IPS DF 6.9 (cell line): Measurements from ENCODE around the gene DENND5A.

ENCODE experiments used
- DNase-seq: peaks from one replicate; pipeline ENCODE4 v3.0.0-alpha.2; 2013; ENCODE audit warnings: low read depth, low spot score
- H3K27ac ChIP-seq: one replicate; pipeline ENCODE4 v1.5.1; 2013; ENCODE audit warnings: low read length, control low read depth
- H3K27me3 ChIP-seq: 2 replicates; pipeline ENCODE4 v1.6.1; 2013; ENCODE audit warnings: mild to moderate bottlenecking, low read length; ENCODE audit not compliant: control insufficient read depth, insufficient read depth
- H3K36me3 ChIP-seq: 2 replicates; pipeline ENCODE4 v1.6.1; 2013; ENCODE audit warnings: low read length; ENCODE audit not compliant: control insufficient read depth, insufficient read depth
- H3K4me1 ChIP-seq: 2 replicates; pipeline ENCODE4 v1.6.1; 2013; ENCODE audit warnings: low read length; ENCODE audit not compliant: control insufficient read depth, insufficient read depth
- H3K4me3 ChIP-seq: 2 replicates; pipeline ENCODE4 v1.5.1; 2013; ENCODE audit warnings: mild to moderate bottlenecking, low read length
- H3K9me3 ChIP-seq: 2 replicates; pipeline ENCODE4 v1.6.1; 2013; ENCODE audit warnings: low read length, inconsistent platforms; ENCODE audit not compliant: control insufficient read depth, insufficient read depth
- WGBS: extraction: QIAGEN DNeasy Blood & Tissue Kit; methylation state at CpG from one replicate; pipeline ENCODE4 v1.1.7; 2013; ENCODE audit warnings: mixed read lengths, missing lambda C conversion rate; ENCODE audit not compliant: insufficient read length, insufficient coverage; 5-methylcytosine and 5-hydroxymethylcytosine counted together

The DENND5A gene

DNA sequence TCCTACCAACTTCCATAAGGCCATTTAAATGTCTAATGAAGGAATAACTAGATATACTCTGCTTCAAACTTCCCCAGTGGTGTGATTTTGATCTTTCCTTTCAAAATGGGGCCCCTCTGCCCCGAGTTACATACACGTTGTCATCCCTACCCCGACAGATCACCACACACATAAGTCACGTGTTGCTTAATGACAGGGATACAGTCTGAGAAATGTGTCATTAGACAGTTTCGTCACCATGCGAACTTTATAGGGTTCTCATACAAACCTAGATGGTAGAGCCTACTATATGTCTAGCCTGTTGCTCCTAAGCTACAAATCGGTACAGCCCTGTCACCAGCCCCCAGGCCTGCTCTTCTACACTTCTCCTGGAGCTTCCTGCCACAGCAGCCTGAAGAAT is 124.0 kb downstream of the DENND5A start:
- no peak for DNase-seq
- H3K9me3 ChIP-seq = no peaks in the 10 kb centered on the region
- no peaks in the 10 kb centered on the region for H3K27me3 ChIP-seq
- peaks cover 32% of the 10 kb centered on the region for H3K36me3 ChIP-seq
- no CpG with 5 or more reads among the region's 7 CpGs for WGBS
- no peaks in the 10 kb centered on the region for H3K4me1 ChIP-seq
- H3K27ac ChIP-seq = no peak overlapping the region
- no peak overlapping the region for H3K4me3 ChIP-seq

- DNase-seq = no peak
- Histone ChIP-seq H3K36me3 (peaks cover 25% of the 10 kb centered on the region), H3K27me3 (no peaks in the 10 kb centered on the region), H3K9me3 (no peaks in the 10 kb centered on the region), H3K4me1 (no peaks in the 10 kb centered on the region), H3K27ac (no peak overlapping the region), H3K4me3 (no peak overlapping the region)
- WGBS = no CpG with 5 or more reads among the region's 7 CpGs
Measured at GRCh38 chr11:9139628-9140357, 125.4 kb downstream of the DENND5A start.

DNA sequence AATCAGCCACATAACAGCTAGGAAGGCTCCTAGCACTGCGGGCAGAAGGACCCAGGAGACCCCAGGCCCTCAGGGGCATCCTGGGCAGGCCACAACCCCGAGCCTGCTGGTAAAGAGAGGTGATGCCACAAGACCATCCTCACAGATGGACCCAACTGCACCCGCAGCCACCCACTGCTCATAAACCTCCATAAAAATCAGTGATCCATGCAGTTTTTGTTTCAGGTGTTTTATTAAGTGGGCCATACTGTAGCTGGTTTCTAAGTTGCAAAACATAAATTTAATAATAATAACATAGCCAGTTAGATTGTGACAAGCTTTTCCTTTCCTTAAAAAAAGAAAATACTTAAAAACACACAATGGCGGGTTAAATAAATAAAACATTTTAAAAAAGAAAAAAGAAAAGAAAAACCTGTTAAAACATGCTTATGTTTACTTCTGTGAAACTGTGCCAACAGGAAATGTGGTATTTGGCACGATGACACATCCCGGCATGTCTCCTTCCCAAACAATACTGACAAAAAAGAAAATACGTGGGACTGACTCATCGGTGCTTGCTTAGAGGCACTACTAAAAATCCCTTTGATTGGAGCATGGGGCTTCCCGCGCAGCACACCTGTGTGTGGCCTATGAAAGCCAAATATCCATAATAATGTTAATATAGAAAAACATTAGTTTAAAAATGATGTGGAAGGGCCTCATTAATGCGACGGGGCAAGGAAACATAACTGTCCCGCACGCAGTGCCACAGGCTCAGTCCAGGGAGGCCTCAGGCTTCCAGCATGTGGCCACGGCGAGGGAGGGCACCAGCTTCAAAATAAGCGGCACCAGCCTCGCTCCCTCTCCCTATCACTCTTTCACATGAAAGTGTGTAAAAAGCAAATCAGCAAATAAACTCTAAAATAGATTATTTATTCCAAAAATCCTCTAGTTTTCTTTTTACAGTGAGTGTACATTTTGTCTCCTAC is 126.3 kb downstream of the DENND5A start:
- no peak overlapping the region for H3K27ac ChIP-seq
- H3K36me3 ChIP-seq = peaks cover 17% of the 10 kb centered on the region
- no peak for DNase-seq
- H3K4me3 ChIP-seq = no peak overlapping the region
- H3K27me3 ChIP-seq = no peaks in the 10 kb centered on the region
- H3K4me1 ChIP-seq = no peaks in the 10 kb centered on the region
- no peaks in the 10 kb centered on the region for H3K9me3 ChIP-seq
- no CpG with 5 or more reads among the region's 18 CpGs for WGBS

- no peak for DNase-seq
- peaks cover 9% of the 10 kb centered on the region; the same call in 1 of the 2 replicates for H3K36me3 ChIP-seq
- no CpG with 5 or more reads among the region's 3 CpGs for WGBS
- H3K4me1 ChIP-seq = no peaks in the 10 kb centered on the region
- no peak overlapping the region for H3K4me3 ChIP-seq
- no peaks in the 10 kb centered on the region for H3K9me3 ChIP-seq
- H3K27me3 ChIP-seq = no peaks in the 10 kb centered on the region
- no peak overlapping the region for H3K27ac ChIP-seq
Measured at GRCh38 chr11:9138133-9138453, 127.1 kb downstream of the DENND5A start.

DNA sequence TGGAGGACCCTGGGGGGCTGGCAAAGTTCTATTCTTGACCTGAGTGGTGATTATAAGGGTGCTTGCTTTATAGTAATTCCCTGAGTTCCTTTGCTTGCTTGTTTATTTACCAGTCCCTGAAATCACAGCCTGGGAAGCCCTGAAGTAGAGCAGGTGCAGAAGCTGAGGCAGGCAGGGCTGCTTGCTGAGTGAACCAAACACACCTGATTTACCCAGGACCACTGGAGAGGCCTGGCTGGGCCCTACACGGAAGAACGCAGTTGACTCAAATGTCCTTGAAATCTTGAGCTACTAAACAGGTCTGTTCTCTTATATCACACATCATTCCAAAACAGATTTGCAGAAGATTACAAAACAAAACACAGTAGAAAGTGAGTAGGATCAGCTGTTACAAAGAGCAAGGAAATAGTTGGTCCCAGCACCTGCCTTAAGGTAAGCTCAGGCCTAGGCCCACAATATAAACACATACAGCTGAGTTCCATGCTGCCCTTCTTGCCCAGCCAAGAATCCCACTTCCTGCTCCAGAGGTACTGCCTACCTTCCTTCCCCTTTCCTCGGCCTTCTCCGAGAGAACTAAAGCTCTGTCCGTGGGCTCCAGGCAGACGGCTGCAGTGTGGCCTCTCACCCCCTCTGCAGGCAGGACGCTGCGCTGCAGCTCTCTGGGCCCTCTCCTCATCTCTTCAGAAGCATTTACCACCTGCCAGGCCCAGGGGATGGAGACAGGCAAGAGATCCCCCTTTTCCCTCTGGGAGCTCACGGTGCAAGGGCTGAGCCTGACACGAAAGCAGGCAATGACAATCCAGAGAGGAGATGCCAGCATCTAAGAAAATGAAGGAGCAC is 127.6 kb downstream of the DENND5A start:
- H3K27me3 ChIP-seq = no peaks in the 10 kb centered on the region
- H3K36me3 ChIP-seq = peaks cover 6% of the 10 kb centered on the region; the same call in 1 of the 2 replicates
- H3K27ac ChIP-seq = no peak overlapping the region
- no CpG with 5 or more reads among the region's 10 CpGs for WGBS
- H3K4me3 ChIP-seq = no peak overlapping the region
- H3K9me3 ChIP-seq = no peaks in the 10 kb centered on the region
- DNase-seq = peak; percentile 77
- H3K4me1 ChIP-seq = no peaks in the 10 kb centered on the region

DNA sequence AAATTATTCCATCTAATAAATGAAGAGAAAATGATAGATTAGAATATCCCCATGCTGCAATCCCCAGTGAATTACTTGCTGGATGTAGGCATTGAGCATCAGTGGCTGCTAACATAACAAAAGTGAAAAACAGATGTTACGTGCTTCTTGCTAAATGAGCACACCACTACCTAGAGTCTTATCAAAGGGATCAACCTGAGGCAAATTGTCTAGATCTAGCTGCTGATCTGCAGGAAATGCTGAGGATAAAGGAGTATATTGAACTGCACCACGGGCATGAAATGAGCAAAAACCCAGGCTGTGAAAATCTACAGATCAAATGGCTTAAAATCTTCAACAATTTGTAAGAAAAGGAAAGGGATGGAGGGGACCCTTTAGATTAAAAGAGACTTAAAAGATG is 128.4 kb downstream of the DENND5A start:
- H3K4me1 ChIP-seq = no peaks in the 10 kb centered on the region
- no peak overlapping the region for H3K27ac ChIP-seq
- peaks cover 5% of the 10 kb centered on the region; the same call in 1 of the 2 replicates for H3K36me3 ChIP-seq
- no peak overlapping the region for H3K4me3 ChIP-seq
- H3K27me3 ChIP-seq = no peaks in the 10 kb centered on the region
- no peak for DNase-seq
- H3K9me3 ChIP-seq = no peaks in the 10 kb centered on the region
- no CpG with 5 or more reads among the region's 2 CpGs for WGBS

DNA sequence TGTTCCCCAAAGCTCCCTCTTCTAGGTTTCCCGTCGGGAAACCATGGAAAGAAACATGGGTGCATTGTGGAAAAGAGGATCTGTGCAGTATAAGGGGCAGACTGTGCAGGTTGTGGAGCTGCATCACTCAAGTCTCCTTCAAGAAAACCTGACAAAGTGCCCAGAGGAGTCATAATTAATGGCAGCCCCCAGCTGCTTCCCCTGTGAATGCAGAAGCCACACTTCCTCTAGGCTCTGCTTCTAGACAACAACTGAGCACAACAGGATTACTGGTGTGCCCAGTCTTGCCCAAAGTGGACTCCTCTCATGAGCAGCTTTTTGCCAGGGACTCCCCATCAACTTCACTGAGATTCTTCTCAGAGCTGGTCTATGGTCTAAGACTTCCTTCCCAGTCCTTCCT is 131.2 kb downstream of the DENND5A start:
- DNase-seq = no peak
- Histone ChIP-seq H3K27ac (no peak overlapping the region), H3K9me3 (no peaks in the 10 kb centered on the region), H3K36me3 (no peaks in the 10 kb centered on the region; the same call in 1 of the 2 replicates), H3K27me3 (no peaks in the 10 kb centered on the region), H3K4me3 (no peak overlapping the region), H3K4me1 (no peaks in the 10 kb centered on the region)
- WGBS = no CpG with 5 or more reads among the region's 2 CpGs

GRCh38 chr11:9132203-9132878 is 132.8 kb downstream of the DENND5A start:
- no peak overlapping the region for H3K4me3 ChIP-seq
- no peak overlapping the region for H3K27ac ChIP-seq
- no peaks in the 10 kb centered on the region for H3K9me3 ChIP-seq
- H3K4me1 ChIP-seq = no peaks in the 10 kb centered on the region
- WGBS = no CpG with 5 or more reads among the region's 5 CpGs
- H3K27me3 ChIP-seq = no peaks in the 10 kb centered on the region
- DNase-seq = no peak
- no peaks in the 10 kb centered on the region; the same call in 1 of the 2 replicates for H3K36me3 ChIP-seq

GRCh38 chr11:9130297-9130696 is 134.9 kb downstream of the DENND5A start:
- DNase-seq = no peak
- Histone ChIP-seq H3K27me3 (no peaks in the 10 kb centered on the region), H3K27ac (no peak overlapping the region), H3K36me3 (no peaks in the 10 kb centered on the region), H3K4me1 (no peaks in the 10 kb centered on the region), H3K9me3 (no peaks in the 10 kb centered on the region), H3K4me3 (no peak overlapping the region)
- no CpG with 5 or more reads among the region's 1 CpG for WGBS

- Histone ChIP-seq H3K36me3 (no peaks in the 10 kb centered on the region), H3K27me3 (no peaks in the 10 kb centered on the region), H3K9me3 (no peaks in the 10 kb centered on the region), H3K4me1 (peaks cover 2% of the 10 kb centered on the region), H3K27ac (no peak overlapping the region), H3K4me3 (no peak overlapping the region)
- no CpG with 5 or more reads among the region's 2 CpGs for WGBS
- no peak for DNase-seq
Measured at GRCh38 chr11:9126636-9127035, 138.5 kb downstream of the DENND5A start.
